ENCODE measurements around the gene PCK2.
A peak's percentile ranks its signal among the peaks of the same experiment; 100 is the strongest.

Gene PCK2

GRCh38 chr14:24122416-24122815 lies 28.3 kb downstream of the PCK2 start:
- TF ChIP-seq CTCF (IDR thresholded peaks at IDR 0.05) = no peak
- no peak for DNase-seq (ENCODE audit: low spot score)
- Histone ChIP-seq H3K27ac (no peak overlapping the region), H3K4me3 (no peak overlapping the region)

GRCh38 chr14:24122898-24123297 lies 28.8 kb downstream of the PCK2 start:
- TF ChIP-seq CTCF (IDR thresholded peaks at IDR 0.05) = no peak
- Histone ChIP-seq H3K27ac (no peak overlapping the region), H3K4me3 (no peak overlapping the region)
- DNase-seq (ENCODE audit: low spot score) = no peak

GRCh38 chr14:24123424-24124417 lies 29.6 kb downstream of the PCK2 start:
- no peak overlapping the region for H3K4me3 ChIP-seq
- no peak overlapping the region for H3K27ac ChIP-seq
- DNase-seq (ENCODE audit: low spot score) = no peak
- no peak for TF ChIP-seq CTCF (IDR thresholded peaks at IDR 0.05)

- TF ChIP-seq CTCF (IDR thresholded peaks at IDR 0.05) = no peak
- Histone ChIP-seq H3K4me3 (no peak overlapping the region), H3K27ac (no peak overlapping the region)
- DNase-seq (ENCODE audit: low spot score) = no peak
Measured at GRCh38 chr14:24126939-24127338, 32.8 kb downstream of the PCK2 start.

GRCh38 chr14:24127673-24128072 lies 33.6 kb downstream of the PCK2 start:
- no peak for DNase-seq (ENCODE audit: low spot score)
- no peak overlapping the region for H3K4me3 ChIP-seq
- no peak overlapping the region for H3K27ac ChIP-seq
- TF ChIP-seq CTCF (IDR thresholded peaks at IDR 0.05) = no peak

DNA sequence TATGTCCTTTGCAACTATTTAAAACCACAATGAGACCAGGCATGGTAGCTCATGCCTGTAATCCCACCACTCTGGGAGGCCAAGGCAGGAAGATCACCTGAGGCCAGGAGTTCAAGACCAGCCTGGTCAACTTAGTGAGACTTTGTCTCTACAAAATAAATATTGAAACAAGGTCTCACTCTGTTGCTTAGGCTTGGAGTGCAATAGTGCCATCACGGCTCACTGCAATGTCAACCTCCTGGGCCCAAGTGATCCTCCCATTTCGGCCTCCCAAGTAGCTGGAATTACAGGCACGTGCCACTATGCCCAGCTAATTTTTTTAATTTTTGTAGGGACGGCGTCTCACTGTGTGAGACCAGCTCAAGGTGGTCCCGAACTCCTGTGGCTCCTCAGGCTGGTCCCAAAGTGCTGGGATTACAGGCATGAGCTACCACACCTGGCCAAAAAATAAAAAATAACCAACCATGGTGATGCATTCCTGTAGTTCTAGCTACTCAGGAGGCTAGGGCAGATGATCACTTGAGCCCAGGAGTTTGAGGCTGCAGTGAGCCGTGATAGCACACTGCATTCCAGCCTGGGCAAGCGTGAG lies 35.4 kb downstream of the PCK2 start:
- DNase-seq (ENCODE audit: low spot score) = no peak
- Histone ChIP-seq H3K4me3 (no peak overlapping the region), H3K27ac (no peak overlapping the region)
- TF ChIP-seq CTCF (IDR thresholded peaks at IDR 0.05) = no peak

GRCh38 chr14:24130380-24130716 lies 36.2 kb downstream of the PCK2 start, which contains the start of gene FITM1:
TSS of gene FITM1 (plus strand) at chr14:24130659. CDS start at chr14:24131564, 905 bp downstream.
- Histone ChIP-seq H3K27ac (peak within 1 kb of the TSS; percentile 4 to 39), H3K4me3 (no peak within 1 kb of the TSS)
- DNase-seq (ENCODE audit: low spot score) = no peak
- no peak for TF ChIP-seq CTCF (IDR thresholded peaks at IDR 0.05)

All from coronary artery (tissue), 2 donors.